ENCODE measurements around the gene PDHA1.
A peak's percentile ranks its signal among the peaks of the same experiment; 100 is the strongest.

The PDHA1 gene

DNA sequence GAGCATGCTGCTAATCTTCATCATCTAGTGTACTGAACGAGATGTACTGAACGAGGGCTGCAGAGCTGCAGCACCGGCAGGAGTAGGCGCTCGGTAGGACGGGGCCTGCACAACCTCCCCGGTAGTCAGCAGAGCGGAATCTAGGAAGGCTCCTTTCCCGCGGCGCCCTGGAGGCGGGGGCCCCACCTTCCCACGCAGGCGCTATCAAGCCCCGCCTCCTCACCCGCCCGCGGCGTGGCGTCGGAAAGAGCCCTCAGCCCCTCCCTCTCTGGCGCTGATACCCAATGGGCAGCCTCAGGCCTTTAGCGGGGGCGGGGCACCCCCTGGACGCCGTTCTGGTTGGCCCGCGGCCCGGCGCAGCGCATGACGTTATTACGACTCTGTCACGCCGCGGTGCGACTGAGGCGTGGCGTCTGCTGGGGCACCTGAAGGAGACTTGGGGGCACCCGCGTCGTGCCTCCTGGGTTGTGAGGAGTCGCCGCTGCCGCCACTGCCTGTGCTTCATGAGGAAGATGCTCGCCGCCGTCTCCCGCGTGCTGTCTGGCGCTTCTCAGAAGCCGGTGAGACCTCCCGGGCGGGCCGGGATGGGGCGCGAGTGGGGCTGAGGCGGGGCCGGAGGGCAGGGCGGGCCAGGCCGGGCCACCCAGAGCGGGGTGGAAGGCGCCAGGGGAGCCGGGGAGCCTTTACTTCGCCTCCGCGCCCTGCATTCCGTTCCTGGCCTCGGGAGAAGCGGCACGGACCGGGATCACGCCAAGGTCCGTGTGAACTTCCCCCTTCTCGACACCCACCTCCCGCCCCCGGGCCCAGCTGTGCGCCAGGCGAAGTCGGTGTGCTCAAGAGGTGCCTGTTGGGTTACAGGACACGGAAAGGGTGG lies at the start of gene PDHA1:
Gene PDHA1, plus strand, starts transcription at position 393 of the 874 bp plus-strand sequence. Its CDS starts 111 bp downstream, at position 504.
- peak; percentile 90 for DNase-seq

GRCh38 chrX:19303256-19303880 lies 40.4 kb upstream of the PDHA1 start:
- DNase-seq = no peak

DNA sequence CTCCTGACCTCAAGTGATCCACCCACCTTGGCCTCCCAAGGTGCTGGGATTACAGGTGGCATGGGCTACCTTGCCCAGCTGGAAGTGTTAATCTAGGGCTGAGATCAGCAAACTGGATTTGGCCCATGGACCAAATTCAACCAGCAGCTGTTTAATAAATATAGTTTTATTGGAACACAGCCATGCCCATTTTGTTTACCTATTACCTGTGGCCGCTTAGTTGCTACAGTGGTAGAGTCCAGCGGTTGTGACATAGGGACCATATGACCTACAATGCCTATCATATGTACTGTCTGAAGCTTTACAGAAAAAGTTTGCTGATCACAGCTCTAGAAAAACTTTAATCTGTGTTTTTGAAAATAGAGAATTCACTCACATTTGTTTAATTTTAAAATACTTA lies 17.2 kb upstream of the PDHA1 start:
- no peak for DNase-seq

- DNase-seq = no peak
Measured at GRCh38 chrX:19331831-19332230, 11.9 kb upstream of the PDHA1 start.

DNA sequence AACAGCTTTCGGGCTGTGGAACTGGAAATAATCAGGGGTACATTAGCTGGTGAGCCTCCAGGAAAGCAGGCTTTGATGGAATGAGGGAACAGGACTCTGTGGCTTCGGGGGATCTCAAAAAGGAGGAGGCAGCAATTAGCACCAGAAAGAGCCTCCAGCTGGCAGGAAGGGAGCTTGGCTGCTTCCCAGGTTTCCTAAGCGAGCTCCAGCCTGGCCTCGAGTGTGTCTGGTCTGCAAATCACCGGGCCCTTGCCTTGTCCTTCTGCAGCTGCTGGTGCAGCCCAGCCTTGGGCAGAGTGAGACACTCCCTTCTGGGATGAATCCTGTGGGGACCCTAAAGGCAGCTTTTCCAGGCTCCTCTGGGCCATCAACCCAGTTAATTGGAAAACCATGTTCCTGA lies 10.7 kb upstream of the PDHA1 start:
- no peak for DNase-seq

DNA sequence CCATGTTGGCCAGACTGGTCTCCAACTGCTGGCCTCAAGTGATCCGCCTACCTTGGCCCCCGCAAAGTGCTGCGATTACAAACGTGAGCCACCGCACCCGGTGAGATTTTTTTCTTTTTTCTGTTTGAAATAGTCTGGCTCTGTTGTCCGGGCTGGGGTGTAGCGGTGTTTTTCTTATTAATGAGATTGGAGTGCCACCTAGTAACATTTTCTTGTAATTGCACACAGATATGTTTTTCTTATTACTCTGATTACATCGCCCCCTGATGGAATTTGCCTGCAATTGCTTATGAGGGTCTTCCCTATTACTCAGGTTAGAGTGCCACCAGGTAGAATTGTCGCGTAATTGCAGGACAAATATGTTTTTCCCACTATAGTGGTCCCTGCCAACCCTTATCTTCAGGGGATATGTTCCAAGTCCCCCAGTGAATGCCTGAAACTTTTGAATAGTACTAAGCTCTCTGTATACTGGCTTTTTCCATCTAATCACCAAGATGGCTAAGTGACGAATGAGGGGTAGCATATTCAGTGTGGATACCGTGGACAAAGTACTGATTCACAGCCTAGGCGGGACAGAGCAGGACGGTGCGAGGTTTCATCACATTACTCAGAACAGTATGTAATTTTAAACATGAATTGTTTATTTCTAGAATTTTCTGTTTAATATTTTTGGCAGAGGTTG lies 8.6 kb upstream of the PDHA1 start:
- DNase-seq = no peak

DNA sequence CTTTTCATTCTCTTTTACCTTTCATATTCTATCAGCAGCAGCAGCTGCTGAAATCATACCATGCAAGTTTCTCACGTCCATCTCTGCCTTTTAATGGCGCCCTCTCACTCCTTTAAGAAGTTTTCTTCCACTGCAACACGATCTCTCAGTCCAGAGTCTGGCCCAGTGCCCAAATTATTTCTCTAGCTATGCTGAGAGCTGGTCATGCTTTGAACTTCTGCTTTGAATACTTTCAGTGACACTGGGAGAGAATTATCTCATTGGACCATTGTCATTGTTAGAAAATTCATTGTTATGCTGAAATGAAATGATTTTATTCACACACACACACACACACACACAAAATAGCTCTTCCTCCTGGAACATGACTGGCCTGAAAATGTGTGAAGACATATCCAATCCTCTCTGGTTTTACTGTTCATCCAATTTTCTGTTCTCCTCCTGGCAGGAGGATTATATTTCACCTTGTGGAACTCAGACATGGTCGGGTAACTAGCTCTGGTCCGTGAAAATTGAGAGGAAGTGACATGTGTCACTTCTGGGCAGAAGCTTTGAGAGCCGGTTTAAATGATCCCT lies 1.3 kb upstream of the PDHA1 start:
- DNase-seq = no peak

DNA sequence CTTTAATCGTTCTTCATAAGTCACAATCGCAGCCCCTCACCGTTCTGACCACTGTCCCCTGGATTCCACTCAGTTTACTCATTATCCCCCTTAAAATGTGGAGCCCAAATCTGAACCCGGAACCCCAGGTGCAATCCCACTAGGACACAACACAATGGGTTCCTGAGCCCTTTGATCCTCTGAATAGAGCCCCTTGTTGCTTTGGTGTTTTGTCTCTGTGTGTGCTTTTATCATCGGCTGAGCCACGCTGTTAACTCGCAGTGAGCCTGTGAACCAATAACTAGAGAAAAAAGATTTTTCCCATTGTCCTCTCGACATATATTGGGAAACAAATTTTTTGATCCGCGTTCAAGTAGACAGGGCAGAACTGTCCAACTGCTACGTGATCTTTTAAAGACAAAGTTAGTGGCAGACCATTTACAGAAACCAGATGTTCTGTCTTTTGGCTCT lies 617 bp upstream of the PDHA1 start:
- no peak for DNase-seq

DNA sequence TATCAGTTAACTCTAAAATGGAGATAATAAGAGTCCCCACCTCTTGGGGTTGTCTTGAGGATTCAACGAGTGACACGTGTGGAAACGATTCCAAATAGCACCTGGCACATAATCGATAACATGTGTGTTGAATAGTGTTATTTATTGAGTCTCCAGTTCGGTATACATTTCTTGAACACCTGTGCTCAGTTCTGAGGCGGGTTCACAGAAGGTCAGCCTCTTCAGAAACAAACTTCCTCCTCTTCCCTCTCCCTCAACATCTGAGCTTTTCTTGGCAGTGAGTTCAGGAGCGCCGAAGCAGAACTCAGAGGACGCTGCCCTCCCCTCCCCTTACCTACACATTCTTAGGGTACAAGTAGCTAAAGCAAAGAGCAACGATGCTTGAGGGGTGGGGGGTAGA lies 934 bp downstream of the PDHA1 start:
- no peak for DNase-seq

DNA sequence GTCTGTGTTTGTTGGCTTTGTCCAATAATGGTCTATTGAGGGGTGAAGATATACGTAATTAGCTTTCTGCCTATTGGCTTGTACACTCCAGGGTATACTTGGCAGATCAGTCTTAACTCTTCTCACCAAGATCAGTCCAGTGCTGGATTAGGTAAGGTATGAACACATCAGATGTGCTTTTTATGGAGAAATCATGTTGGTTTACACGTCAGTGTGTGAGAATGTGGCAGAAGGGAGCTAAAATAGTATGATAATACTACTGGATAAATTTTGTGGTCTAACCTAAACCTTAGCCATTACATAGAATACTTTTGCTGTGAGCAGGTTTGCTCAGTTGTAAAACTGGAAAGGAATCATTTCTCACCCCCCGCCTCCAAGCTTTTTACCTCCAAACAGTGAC lies 4.2 kb downstream of the PDHA1 start:
- DNase-seq = no peak

GRCh38 chrX:19349264-19349663 lies 5.5 kb downstream of the PDHA1 start:
- no peak for DNase-seq

DNA sequence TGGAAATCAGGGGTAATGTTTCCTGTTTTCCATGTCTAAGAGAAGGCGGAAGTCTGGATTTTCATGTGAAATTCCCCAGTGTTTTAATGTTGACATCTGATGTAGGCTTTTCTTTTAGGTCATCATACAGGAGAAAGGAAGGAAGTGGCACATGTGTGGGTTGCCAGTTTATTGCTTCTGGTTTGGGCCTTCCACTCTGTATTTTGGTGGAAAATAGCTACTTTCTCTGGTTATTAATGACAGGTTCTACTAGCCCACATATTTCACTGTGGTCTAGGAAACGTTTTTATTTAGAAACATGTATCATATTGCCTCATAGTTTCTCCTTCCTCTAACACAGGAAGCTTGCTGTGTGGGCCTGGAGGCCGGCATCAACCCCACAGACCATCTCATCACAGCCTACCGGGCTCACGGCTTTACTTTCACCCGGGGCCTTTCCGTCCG lies 7.2 kb downstream of the PDHA1 start:
- DNase-seq = no peak

- no peak for DNase-seq
Measured at GRCh38 chrX:19354625-19355024, 10.9 kb downstream of the PDHA1 start.

GRCh38 chrX:19358521-19358920 lies 14.8 kb downstream of the PDHA1 start:
- no peak for DNase-seq

DNA sequence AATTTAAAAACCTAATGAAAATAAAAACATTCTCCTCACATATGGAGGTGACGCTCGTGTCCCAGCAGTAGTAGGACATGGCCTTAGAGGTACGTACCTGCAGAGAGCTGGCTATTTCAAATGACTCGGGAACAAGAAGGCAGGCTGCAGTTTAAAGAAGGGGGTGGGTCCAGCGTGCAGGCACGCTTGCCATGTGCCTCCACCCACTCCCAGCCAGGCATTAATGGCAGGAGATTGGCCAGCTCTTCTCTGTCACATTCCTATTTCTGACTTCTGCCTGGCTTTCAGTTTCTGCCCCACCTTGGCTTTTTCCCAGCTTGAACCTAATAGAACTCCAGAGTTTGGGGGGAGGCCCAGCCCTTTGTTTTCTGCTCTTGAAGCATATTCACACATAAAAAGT lies 17.2 kb downstream of the PDHA1 start:
- DNase-seq = no peak

GRCh38 chrX:19361701-19362100 lies 18.0 kb downstream of the PDHA1 start:
- no peak for DNase-seq

GRCh38 chrX:19368576-19368975 lies 24.8 kb downstream of the PDHA1 start:
- no peak for DNase-seq

DNA sequence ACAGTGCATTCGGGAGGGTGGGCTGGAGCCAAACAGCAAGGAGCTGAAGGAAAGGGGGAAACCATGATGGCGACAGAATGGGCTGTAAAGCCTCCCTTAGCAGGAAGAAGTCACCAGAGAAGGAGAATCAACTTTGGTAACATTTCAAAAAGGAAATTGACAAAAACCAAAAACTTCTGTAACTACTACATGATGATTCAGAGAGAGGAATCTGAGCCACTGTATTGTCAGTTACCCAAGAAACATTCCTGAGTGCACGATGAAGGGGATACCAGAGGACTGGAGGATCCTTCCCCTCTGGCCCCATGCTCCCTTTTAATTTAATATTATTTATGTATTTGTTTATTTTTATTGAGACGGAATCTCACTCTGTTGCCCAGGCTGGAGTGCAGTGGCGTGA lies 26.3 kb downstream of the PDHA1 start:
- no peak for DNase-seq

GRCh38 chrX:19372170-19372546 lies 28.4 kb downstream of the PDHA1 start:
- DNase-seq = peak; percentile 28

DNA sequence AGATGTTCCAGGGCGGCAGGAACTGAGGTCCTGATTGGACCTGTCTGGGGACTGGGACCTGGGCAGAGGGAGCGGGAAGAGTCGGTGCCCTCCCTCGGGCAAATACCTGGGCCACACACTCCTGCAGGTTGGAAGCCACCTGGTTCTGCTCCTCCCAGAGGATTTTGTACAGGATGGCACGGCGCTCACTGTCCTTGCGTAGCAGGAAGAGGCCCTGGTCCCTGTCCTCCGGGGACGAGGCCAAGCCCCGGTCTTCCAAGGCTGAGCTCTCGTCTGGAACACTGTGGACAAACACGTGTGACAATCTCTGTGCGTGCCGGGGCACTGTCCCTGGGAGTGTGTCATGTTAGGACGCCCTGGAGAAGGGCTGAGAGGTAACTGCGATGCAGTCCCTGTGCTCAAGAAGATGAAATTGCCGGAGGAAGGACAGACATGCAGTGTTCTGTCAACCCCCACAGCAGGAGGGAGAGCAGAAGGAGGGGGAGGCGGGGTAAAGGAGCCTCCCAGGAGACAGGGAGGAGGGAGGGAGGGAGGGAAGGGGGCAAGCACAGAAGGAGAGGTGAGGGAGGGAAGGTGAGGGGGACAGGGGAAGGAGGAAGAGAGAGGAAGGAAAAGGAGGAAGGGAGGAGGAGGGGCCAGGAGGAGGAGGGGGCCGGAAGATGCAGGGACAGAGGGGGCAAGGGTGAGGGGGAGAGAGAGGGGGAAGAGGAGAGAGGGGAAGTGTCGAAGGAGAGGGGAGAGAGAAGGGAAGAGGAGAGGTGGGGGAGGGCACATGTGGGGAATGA lies 29.0 kb downstream of the PDHA1 start:
- DNase-seq = peak; percentile 17

DNA sequence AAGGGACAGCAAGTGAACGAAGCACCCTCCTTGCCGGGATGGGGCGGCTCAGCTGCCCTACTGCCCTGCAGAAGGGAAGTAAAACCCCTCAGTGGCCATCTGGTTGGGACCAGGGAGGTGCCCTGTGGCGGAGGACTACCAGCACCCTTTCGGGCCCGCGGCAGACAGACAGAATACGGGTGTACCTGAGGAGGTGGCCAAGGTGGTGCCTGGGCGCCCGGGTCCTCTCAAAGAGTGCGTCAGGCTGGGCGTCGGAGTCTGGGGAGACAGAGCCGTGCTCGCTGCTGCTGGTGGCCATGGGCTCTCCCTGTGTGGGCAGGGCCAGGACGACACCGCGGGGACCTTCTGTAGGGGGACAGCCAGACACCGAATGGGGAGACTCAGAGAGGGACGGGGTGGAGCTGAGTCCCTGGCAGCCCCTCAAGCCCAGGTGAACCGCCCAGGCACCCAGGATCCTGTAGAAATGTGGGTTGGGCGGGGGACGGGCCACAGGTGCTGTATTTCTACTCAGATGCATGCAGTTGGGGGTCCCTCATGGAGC lies 29.7 kb downstream of the PDHA1 start:
- DNase-seq = no peak

DNA sequence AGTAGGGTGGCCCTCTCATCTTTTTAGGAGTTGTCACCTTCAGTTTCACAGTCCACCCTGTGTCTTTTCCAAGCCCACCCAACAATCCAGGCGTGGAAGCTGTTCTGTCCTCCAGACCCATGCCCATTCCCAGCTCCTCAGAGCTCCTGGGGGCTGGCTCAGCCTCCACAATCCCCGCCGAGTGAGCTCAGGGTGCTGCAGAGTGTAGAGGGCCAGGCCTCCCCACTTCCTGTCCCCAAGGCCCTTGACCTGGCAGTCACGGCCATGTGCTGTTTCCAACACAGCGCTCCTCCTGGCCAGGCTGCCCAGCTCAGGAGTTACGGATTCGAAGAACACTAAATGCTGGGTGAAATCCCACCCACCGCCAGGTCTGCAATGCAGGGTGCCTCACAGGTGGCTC lies 31.8 kb downstream of the PDHA1 start:
- no peak for DNase-seq

Data from NCI-H2171 (cell line).